Pons (tissue), 1 donor: ENCODE data around the gene MOSPD3.
A peak's percentile ranks its signal among the peaks of the same experiment; 100 is the strongest.
"Not testable (repeated sequence)": the region's sequence is repeated elsewhere in the genome, so short reads cannot be mapped to it uniquely, and the experiment has no call there.

Experiments used
- DNase-seq: peaks from one replicate; pipeline ENCODE4 v3.0.0-alpha.2; 2016; ENCODE audit warnings: low spot score

Gene MOSPD3, protein sequence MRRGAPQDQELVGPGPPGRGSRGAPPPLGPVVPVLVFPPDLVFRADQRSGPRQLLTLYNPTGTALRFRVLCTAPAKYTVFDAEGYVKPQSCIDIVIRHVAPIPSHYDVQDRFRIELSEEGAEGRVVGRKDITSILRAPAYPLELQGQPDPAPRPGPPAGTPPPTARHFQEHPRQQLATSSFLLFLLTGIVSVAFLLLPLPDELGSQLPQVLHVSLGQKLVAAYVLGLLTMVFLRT

GRCh38 chr7:100611983-100612729 is at the start of gene MOSPD3:
MOSPD3 (plus strand) TSS chr7:100612540; CDS start chr7:100612792, 252 bp downstream.
- DNase-seq, result peak; percentile 100

- no peak for DNase-seq
Observed at GRCh38 chr7:100563100-100563564, 49.2 kb upstream of the MOSPD3 start.

DNA sequence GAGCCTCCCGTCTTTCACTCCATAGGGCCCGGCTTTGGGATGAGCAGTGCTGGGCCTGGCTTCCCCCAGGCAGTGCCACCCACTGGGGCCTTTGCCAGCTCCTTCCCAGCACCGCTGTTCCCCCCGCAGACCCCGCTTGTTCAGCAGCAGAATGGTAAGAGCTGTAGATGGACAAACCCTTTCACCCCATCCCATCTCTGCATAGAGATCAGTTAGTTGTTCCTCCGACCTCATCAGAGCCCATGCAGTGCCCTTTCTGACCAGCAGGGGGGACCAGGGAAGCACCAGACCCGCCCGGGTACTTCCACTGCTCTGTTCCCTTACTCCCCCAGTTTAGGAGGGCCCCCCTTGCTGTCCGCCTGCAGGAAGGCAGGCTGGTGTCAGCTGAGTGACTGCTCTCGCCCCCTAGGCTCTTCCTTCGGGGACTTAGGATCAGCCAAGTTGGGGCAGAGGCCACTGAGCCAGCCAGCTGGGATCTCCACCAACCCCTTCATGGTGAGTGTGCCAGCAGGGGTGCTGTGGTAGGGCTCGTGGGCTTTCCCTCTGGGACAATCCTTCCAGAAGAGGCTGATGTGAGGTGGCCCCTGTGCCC is 48.4 kb upstream of the MOSPD3 start:
- no peak for DNase-seq

DNA sequence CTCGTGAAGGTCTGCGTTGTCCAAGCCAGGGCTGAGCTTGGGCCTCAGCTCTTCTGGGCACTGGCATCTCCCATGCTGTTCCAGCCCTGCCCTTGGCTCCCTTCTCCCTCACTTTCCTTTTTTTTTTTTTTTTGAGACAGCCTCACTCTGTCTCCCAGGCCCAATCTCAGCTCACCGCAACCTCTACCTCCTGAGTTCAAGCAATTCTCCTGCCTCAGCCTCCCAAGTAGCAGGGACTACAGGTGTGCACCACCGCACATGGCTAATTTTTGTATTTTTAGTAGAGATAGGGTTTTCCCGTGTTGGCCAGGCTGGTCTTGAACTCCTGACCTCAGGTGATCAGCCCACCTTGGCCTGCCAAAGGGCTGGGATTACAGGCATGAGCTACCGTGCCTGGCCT is 47.9 kb upstream of the MOSPD3 start:
- DNase-seq, result not testable (repeated sequence)

GRCh38 chr7:100565133-100565571 is 47.2 kb upstream of the MOSPD3 start:
- DNase-seq, result no peak

GRCh38 chr7:100566018-100566531 is 46.3 kb upstream of the MOSPD3 start:
- DNase-seq, result no peak

DNA sequence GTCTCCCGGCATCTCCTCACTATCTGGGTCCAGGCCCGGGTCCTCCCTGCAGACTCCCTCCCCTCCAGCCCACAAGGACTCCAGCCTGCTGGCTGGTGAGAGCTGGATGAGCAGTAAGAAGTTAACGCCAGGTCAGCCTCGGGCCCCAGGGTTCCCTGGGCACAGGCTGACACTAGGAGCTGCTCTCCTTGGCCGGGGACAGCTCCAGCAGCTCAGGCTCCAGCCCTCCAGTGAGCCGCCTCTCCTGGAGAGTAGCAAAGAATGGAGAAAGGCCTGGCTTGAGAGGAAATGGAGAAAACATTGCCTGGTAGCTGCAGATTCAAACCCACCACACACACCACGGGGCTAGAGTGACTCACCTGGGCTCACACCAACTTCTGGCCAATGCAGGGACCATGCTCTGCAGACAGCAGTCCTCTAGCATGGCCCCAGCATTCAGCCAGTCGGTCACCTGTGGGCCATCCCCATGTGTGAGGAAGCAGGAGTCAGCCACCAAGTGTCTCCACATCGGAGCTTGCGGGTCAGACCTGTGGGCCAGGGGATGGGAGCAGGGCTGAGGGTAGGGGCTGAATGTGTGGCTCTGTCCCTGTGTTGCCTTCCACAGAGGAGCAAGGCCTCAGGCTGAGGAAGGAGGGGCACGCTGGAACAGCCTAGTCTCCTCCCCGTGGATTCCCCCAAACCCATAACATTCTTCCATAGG is 45.2 kb upstream of the MOSPD3 start:
- DNase-seq, result no peak

GRCh38 chr7:100567751-100568175 is 44.6 kb upstream of the MOSPD3 start:
- no peak for DNase-seq

DNA sequence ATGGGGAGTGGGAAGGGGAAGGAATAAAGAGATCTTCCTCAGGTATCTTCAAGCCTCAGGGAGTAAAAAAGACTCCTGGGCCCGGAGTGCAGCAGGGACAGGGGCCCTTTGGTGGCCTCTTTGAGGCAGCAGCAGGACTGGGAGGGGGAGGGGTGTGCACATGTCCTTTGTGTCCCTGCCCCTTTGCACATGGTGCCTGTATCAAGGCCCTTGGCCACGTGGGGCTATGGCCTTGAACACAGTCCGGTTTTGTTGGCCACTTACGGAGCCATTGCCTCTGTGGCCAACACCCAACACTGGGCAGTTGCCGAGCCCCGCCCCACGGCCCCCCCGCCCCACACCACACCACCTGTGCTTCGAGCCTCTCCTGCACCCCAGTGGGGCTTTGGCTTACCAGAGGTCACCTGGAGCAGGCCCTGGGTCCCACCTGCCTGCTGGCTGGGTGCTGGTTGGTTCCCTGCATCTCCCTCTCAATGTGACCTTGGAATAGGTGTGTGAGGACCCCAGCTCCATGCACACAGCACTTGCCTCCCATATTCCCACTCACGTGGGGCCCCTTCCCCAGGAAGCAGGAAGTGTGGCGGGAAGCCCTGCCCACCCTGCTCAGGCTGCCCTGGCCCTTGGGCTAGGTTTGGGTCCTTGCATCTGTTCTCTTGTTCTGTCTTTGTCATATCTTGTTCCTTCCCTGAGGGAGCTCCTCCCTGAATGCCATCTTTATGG is 44.0 kb upstream of the MOSPD3 start:
- no peak for DNase-seq

GRCh38 chr7:100568896-100569844 is 43.2 kb upstream of the MOSPD3 start:
- DNase-seq, result peak; percentile 44

DNA sequence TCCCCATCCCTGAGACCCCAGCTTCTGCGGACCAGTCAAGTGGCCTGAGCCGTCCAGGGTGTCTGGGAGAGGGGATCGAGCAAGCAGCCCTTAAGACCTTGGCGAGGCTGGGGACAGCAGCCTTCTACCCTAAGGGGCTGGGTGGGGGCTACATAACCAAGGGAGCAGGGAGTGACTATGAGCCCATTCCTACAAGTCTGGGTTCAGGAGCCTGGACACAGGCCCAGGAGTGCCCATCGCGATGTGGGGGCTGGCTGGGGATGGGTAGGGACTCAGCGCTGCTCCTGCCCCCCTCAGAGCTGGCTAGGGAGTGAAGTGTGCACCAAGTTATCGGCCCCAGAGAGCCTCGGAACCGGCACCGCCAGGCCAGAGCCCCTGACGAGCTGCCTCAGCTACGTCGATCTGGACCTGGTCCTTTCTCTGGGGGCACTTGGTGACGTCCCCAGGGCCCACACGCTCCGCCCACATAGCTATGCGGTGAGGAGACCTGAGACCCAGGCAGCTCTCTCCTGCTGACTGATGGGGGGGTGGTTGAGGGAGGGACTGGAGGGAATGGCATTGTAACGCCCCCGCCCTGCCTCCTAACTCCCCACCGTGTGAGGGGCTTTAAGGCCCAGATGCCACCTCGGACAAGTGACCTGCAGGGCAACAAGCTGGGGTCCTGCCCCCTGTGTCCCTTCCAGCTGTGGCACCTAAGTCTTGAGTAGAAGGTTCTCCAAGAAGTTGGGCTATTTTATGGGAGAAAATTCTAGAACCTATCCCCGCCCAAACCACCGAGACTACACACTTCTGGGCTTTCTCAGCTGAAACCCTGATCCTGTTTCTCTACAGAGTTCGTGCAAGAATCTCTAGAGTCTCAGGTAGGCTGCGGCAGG is 41.1 kb upstream of the MOSPD3 start:
- DNase-seq, result no peak

- no peak for DNase-seq
Observed at GRCh38 chr7:100571829-100572116, 40.6 kb upstream of the MOSPD3 start.

DNA sequence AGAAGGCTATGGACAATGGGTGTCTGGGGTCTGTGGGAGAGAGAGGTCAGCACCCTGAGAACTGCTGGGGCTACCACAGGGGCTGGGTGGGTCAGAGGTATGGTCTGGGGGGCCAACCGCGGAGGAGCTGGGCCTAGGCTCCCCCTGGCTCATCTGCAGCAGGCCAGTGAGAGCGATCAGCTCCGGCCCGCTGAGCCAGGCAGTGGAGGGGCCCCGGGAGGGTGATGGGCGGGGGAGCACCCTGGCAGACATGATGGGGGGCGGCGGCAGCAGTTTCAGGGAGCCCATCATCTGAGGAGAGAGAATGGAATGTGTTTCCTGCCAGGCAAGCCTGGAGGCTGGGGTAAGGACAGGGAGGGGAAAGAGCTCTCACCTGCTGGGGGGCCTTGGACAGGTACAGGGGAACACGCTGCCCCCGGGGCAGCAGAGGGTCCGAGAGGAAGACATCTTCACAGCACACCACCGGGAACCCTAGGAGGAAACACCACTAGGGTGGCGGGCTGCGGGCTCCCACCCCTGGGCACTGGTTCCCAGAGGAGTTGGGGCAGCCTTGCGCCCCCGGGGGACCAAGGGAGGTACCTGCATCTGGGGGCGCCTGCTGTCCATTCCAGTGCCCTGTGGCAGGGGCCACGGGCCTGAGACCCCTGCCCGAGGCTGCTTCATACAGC is 39.9 kb upstream of the MOSPD3 start:
- no peak for DNase-seq

DNA sequence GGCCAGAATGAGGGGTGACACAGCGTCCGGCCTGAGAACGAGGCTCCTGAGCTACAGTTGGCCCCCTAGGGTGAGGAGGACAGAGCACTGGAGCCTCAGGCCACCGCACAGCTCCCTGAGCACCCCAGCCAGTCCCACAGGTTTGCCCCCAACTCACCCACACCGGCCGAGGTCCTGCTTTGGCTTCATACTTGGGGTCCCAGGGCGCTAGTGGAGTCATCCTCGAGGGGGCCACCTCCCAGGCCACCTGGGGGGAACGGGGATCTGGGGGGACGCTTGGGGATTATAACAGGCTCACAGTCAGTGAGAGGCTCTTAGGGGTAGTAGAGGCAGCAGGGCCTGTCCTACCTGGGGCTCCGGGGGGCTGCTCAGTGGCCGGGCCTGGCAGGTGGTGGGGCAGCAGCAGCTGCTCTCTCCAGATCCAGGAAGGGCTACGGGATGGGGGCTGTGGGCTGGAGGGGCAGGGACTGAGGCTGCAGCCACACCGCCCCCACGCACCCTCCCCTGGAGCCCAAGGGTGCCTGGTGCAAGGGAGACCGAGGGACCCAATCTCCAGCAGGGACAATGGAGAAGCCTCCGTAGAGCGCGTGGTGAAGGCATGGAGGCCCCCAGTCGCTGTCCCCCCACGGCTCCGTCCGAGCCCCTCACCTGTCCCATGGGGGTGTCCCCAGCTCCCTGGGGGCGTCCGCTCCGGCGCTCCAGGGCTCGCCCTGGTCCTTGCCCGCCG is 39.2 kb upstream of the MOSPD3 start:
- DNase-seq, result no peak

GRCh38 chr7:100573691-100574361 is 38.5 kb upstream of the MOSPD3 start, which contains the start of gene SAP25:
SAP25 (minus strand) TSS chr7:100573900; CDS start chr7:100573742, 158 bp downstream.
- no peak for DNase-seq

DNA sequence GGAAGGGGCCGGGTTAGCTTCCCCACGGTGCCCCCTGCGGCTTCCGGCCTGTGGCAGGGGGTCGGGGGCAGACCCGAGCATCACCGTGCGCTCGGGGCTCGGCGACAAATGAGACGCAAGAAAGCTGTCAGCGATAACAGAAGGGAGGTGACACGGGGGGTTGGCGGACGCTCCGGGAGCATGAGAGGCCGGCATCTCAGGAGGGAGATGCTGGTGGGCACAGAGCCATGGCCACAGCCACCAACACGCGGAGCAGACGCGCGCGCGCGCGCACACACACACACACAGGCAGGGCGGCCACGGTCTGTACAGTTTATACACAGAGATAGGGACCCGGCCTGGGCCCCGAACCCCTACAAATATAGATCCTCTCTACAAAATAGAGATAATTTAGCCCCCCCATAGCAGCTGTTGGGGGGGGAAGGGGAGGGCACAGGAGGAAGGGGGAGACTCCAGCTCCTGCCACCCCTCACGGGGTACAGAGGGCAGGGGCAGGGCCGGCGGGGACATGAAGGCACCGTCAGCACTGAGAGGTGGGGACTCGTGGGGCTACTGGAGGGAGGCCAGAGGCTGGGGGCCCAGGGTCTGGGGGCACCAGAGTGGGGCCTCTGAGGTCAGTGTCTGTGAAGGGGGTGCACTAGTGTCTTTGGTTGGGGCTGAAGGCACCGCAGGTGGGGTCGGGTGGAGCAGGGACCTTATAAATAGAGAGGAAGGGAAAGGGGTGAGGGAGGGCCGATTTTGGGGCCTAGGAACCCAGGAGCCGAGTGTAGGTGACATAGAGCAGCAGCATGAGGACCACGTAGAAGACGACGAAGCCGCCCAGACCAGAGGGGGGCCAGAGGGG is 37.8 kb upstream of the MOSPD3 start:
- no peak for DNase-seq

DNA sequence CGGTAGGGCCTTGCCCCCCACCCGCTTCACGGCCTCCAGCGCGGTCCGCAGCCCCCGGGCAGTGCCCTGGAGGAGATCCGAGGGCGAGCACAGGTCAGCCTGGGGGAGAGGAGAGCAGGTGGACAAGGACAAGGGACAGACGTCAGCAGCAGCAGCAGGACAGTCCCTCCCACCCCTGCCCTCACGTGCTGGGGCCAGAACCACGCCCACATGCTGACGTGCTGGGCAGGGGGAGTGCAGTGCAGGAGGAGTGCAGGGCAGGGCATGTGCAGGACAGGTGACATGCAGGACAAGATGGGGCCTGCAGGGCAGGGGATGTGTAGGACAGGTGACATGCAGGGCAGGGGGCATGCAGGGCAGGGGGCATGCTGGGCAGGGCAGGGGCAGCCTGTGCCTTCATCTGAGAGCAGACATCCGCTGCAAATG is 37.1 kb upstream of the MOSPD3 start:
- DNase-seq, result no peak
